Activated T-cell treated with anti-CD3 and anti-CD28 coated beads, Interleukin-2, amount 50 U/mL, for 48 hours (primary cell): ENCODE data around the gene HOXB1.
"Not testable (repeated sequence)": the region's sequence is repeated elsewhere in the genome, so short reads cannot be mapped to it uniquely, and the experiment has no call there.

ENCODE experiments used
- DNase-seq, 2 experiments: peaks; one replicate each; pipeline ENCODE4 v3.0.0-alpha.2; 2020

HOXB1 gene

GRCh38 chr17:48515925-48516900, 14.6 kb downstream of the HOXB1 start:
- DNase-seq: no peak

- no peak for DNase-seq
Observed at GRCh38 chr17:48514477-48514876, 16.3 kb downstream of the HOXB1 start.

- no peak for DNase-seq
Observed at GRCh38 chr17:48513666-48514455, 16.9 kb downstream of the HOXB1 start.

- no peak for DNase-seq
Observed at GRCh38 chr17:48513097-48513496, 17.7 kb downstream of the HOXB1 start.

- DNase-seq: peak; percentile 37 to 38
Observed at GRCh38 chr17:48510761-48511604, 19.8 kb downstream of the HOXB1 start.

- DNase-seq: no peak
Observed at GRCh38 chr17:48510381-48510760, 20.4 kb downstream of the HOXB1 start.

GRCh38 chr17:48509708-48510107, 21.1 kb downstream of the HOXB1 start:
- DNase-seq: not testable (repeated sequence)

- no peak for DNase-seq
Observed at GRCh38 chr17:48506246-48506645, 24.6 kb downstream of the HOXB1 start.

- DNase-seq: peak in 1 of 2 experiments; percentile 37
Observed at GRCh38 chr17:48505788-48506187, 25.0 kb downstream of the HOXB1 start.

GRCh38 chr17:48504953-48505352, 25.9 kb downstream of the HOXB1 start:
- no peak for DNase-seq

GRCh38 chr17:48503747-48504146, 27.1 kb downstream of the HOXB1 start:
- DNase-seq: no peak

GRCh38 chr17:48502901-48503300, 27.9 kb downstream of the HOXB1 start:
- no peak for DNase-seq

GRCh38 chr17:48502312-48502711, 28.5 kb downstream of the HOXB1 start:
- no peak for DNase-seq

- no peak for DNase-seq
Observed at GRCh38 chr17:48500435-48501426, 30.1 kb downstream of the HOXB1 start.

GRCh38 chr17:48499735-48500434, 30.9 kb downstream of the HOXB1 start:
- DNase-seq: no peak

- DNase-seq: no peak
Observed at GRCh38 chr17:48499248-48499647, 31.6 kb downstream of the HOXB1 start.

GRCh38 chr17:48498164-48498850, 32.5 kb downstream of the HOXB1 start:
- no peak for DNase-seq

GRCh38 chr17:48497103-48497502, 33.7 kb downstream of the HOXB1 start:
- no peak for DNase-seq

GRCh38 chr17:48494335-48494734, 36.5 kb downstream of the HOXB1 start:
- DNase-seq: no peak
